ENCODE results near the gene ZBTB47.

ZBTB47 gene

DNA sequence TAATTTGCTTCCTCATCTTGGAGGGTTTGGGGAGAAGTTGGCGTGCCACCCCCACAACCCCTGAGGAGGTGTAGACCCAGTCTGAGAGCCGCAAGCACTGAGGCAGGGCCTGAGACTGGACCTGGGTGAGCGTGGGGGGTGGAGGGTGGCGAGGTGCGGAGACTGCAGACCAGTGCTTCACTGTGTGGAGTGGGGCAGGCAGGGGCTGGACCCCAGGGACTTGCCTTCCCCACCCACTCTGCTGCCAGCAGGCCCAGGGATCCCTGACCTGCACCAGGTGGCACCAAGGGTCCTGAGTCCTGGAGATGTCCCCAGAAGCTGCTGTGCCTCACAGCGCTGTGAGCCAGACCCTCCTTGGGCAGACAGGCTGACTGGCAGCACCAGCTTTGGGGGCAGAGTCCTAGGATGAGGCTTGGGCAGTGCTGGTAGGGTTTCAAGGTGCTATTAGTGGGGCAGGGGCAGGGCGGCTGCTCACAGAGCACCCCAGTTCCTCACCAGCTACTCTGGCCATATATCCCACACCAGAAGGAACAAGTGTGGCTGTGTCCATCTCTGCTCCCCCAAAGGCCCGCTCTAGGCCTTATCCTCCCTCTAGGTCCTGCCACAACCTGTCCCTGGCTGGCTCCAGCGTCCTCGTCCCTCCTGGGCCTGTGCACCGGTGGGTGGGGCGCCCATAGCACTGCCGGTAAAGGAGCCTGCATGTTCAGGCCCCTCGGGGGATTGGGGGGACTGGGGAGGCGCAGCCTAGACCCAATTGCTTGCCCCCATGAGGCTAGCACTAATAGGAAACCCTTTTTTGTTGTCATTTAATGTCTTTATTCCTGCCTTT is 11.8 kb downstream of the ZBTB47 start:
- Histone ChIP-seq H3K27me3 (ENCODE audit: control insufficient read depth in 2 of 2, insufficient read depth in 2 of 2, low read length in 2 of 2) (no peaks in the 10 kb centered on the region), H3K36me3 (ENCODE audit: control insufficient read depth in 2 of 2, insufficient read depth in 2 of 2, low read length in 2 of 2) (no peaks in the 10 kb centered on the region), H3K4me1 (ENCODE audit: control insufficient read depth in 2 of 2, insufficient read depth in 2 of 2, low read length in 2 of 2) (peaks cover 0 to 3% of the 10 kb centered on the region in 2 donors), H3K27ac (ENCODE audit: low read depth in 2 of 2, low read length in 2 of 2) (no peak overlapping the region), H3K4me3 (ENCODE audit: low read length in 2 of 2) (no peak overlapping the region), H3K9me3 (ENCODE audit: control insufficient read depth in 2 of 2, low read length in 2 of 2) (no peaks in the 10 kb centered on the region), H3K9ac (ENCODE audit: low read depth in 1 of 2, low read length in 2 of 2) (no peak overlapping the region)

DNA sequence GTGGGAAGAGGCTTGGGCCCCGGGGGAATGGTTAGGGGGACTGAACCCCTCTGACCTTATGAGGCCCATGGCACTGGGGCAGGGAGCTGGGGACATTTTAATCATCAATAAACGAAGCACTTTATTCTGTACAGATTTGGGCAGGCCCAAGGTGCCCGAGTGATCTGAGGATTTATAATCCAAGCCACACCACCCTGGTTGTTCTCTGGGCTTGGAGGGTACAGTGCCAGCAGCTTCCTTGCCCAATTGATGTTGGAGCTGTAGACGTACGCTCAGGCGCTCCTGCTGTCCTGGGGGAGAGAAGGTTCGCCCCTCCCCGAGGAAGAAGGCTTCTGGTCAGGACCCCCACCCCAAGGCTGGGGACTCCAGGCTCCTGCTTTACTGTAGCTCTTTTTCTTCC is 12.5 kb downstream of the ZBTB47 start:
- no peaks in the 10 kb centered on the region for H3K9me3 ChIP-seq (ENCODE audit: control insufficient read depth in 2 of 2, low read length in 2 of 2)
- H3K36me3 ChIP-seq (ENCODE audit: control insufficient read depth in 2 of 2, insufficient read depth in 2 of 2, low read length in 2 of 2) = no peaks in the 10 kb centered on the region
- peaks cover 0 to 3% of the 10 kb centered on the region in 2 donors for H3K4me1 ChIP-seq (ENCODE audit: control insufficient read depth in 2 of 2, insufficient read depth in 2 of 2, low read length in 2 of 2)
- H3K4me3 ChIP-seq (ENCODE audit: low read length in 2 of 2) = no peak overlapping the region
- no peak overlapping the region for H3K27ac ChIP-seq (ENCODE audit: low read depth in 2 of 2, low read length in 2 of 2)
- H3K27me3 ChIP-seq (ENCODE audit: control insufficient read depth in 2 of 2, insufficient read depth in 2 of 2, low read length in 2 of 2) = no peaks in the 10 kb centered on the region
- H3K9ac ChIP-seq (ENCODE audit: low read depth in 1 of 2, low read length in 2 of 2) = no peak overlapping the region

DNA sequence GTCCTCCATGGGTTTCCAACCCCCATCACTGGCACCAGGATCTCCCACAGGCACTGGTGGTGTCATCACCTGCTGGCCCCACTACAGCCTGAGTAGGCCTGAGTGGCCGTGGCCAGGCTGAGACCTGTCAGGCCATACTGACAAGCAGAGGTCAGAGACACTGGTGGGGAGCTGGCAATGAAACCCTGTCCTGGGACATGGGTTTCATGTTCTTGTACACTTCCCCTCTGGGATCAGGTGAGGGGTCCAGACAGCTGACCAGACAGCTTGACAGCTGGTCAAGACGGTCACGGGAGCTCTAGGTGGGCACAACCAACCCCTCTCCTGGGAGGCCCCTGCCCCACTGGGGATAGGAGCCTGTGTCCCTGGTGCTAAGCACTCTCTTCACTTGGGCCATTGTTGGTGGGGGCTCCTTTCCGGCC is 13.1 kb downstream of the ZBTB47 start:
- Histone ChIP-seq H3K9me3 (ENCODE audit: control insufficient read depth in 2 of 2, low read length in 2 of 2) (no peaks in the 10 kb centered on the region), H3K36me3 (ENCODE audit: control insufficient read depth in 2 of 2, insufficient read depth in 2 of 2, low read length in 2 of 2) (no peaks in the 10 kb centered on the region), H3K27me3 (ENCODE audit: control insufficient read depth in 2 of 2, insufficient read depth in 2 of 2, low read length in 2 of 2) (no peaks in the 10 kb centered on the region), H3K4me1 (ENCODE audit: control insufficient read depth in 2 of 2, insufficient read depth in 2 of 2, low read length in 2 of 2) (peaks cover 0 to 3% of the 10 kb centered on the region in 2 donors), H3K4me3 (ENCODE audit: low read length in 2 of 2) (no peak overlapping the region), H3K9ac (ENCODE audit: low read depth in 1 of 2, low read length in 2 of 2) (no peak overlapping the region), H3K27ac (ENCODE audit: low read depth in 2 of 2, low read length in 2 of 2) (no peak overlapping the region)

DNA sequence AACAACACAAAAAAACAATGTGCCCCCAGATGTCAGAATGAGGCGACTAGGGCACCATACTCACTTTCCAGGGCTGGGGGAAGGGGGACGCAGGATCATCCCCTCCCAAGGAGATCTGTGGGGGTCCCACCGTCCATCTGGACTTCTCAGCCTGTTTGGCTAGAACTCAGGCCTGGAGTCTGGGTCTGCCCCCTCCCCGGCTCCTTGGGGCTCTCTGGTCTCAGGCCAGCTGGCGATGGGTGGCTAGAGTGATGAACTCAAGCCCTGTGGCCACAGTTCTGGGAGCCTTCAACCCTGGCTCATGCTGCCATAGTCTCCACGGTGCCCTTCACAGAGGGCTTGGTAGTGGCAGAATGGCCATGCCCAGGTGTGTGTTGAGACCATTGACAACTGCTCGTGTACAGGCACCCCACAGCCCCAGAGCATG is 13.6 kb downstream of the ZBTB47 start:
- no peak overlapping the region for H3K9ac ChIP-seq (ENCODE audit: low read depth in 1 of 2, low read length in 2 of 2)
- H3K9me3 ChIP-seq (ENCODE audit: control insufficient read depth in 2 of 2, low read length in 2 of 2) = no peaks in the 10 kb centered on the region
- H3K4me1 ChIP-seq (ENCODE audit: control insufficient read depth in 2 of 2, insufficient read depth in 2 of 2, low read length in 2 of 2) = peaks cover 0 to 3% of the 10 kb centered on the region in 2 donors
- H3K36me3 ChIP-seq (ENCODE audit: control insufficient read depth in 2 of 2, insufficient read depth in 2 of 2, low read length in 2 of 2) = no peaks in the 10 kb centered on the region
- H3K27me3 ChIP-seq (ENCODE audit: control insufficient read depth in 2 of 2, insufficient read depth in 2 of 2, low read length in 2 of 2) = no peaks in the 10 kb centered on the region
- no peak overlapping the region for H3K4me3 ChIP-seq (ENCODE audit: low read length in 2 of 2)
- H3K27ac ChIP-seq (ENCODE audit: low read depth in 2 of 2, low read length in 2 of 2) = no peak overlapping the region

DNA sequence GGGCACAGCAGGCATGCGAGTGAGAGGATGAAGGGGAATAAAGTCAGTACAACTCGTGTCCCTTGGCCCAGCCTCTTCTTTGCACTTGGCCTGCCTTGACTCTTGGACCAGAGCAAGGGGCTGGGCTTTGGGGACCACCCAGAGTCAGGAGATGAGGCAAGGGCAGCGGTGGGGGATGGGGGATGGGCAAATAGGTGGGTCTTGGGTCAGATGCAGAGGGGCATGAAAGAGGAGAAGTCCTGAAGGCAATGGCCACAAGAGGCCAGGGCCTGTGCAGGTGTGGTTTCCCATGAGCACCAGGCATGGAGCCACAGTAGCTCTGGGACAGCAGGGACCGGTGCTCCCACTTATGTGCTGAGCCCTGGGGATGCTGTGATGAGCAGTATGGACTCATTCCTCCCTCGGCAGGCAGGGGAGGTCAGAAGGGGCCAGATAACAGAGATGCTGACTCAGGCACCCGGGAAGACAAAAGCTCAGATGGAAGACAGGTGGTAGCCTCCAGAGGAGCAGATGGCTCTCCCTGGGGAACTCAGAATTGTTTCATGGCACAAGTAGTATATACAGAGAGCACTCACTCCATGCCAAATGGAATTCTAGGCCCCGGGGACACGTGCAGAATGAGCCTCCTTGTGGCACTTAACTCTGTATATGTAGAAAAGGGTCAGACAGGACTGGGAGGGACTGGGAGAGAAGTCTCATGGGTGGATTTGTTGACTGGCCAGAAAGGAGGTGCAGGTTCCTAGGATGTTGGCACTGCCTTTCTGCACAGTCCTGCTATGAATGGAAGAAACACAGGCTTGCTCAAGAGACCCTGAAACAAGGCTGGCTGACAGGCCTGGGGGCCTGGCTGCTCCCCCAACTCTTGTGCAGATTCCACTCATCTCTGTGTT is 14.3 kb downstream of the ZBTB47 start:
- no peak overlapping the region for H3K27ac ChIP-seq (ENCODE audit: low read depth in 2 of 2, low read length in 2 of 2)
- H3K9ac ChIP-seq (ENCODE audit: low read depth in 1 of 2, low read length in 2 of 2) = no peak overlapping the region
- peaks cover 0 to 3% of the 10 kb centered on the region in 2 donors for H3K4me1 ChIP-seq (ENCODE audit: control insufficient read depth in 2 of 2, insufficient read depth in 2 of 2, low read length in 2 of 2)
- no peaks in the 10 kb centered on the region for H3K9me3 ChIP-seq (ENCODE audit: control insufficient read depth in 2 of 2, low read length in 2 of 2)
- no peaks in the 10 kb centered on the region for H3K36me3 ChIP-seq (ENCODE audit: control insufficient read depth in 2 of 2, insufficient read depth in 2 of 2, low read length in 2 of 2)
- no peak overlapping the region for H3K4me3 ChIP-seq (ENCODE audit: low read length in 2 of 2)
- no peaks in the 10 kb centered on the region for H3K27me3 ChIP-seq (ENCODE audit: control insufficient read depth in 2 of 2, insufficient read depth in 2 of 2, low read length in 2 of 2)

DNA sequence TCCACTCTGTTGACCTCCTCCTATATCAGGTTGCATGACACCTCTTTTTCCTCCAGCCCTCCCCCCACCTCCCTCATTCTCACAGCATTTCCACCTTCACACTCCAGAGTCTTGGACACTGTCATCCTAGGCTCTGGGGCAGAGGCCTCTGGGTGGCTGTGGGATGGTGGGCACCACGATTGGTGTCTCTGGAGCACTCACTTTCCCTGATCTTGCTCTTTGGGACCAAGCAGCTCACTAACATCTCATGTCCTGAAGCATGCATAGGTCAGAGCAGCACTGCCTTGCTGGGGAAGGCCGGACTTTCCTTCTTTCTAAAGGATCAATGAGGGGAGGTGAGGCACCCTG is 14.9 kb downstream of the ZBTB47 start:
- H3K4me3 ChIP-seq (ENCODE audit: low read length in 2 of 2) = no peak overlapping the region
- no peaks in the 10 kb centered on the region for H3K27me3 ChIP-seq (ENCODE audit: control insufficient read depth in 2 of 2, insufficient read depth in 2 of 2, low read length in 2 of 2)
- no peaks in the 10 kb centered on the region for H3K9me3 ChIP-seq (ENCODE audit: control insufficient read depth in 2 of 2, low read length in 2 of 2)
- H3K27ac ChIP-seq (ENCODE audit: low read depth in 2 of 2, low read length in 2 of 2) = no peak overlapping the region
- H3K9ac ChIP-seq (ENCODE audit: low read depth in 1 of 2, low read length in 2 of 2) = no peak overlapping the region
- no peaks in the 10 kb centered on the region for H3K36me3 ChIP-seq (ENCODE audit: control insufficient read depth in 2 of 2, insufficient read depth in 2 of 2, low read length in 2 of 2)
- H3K4me1 ChIP-seq (ENCODE audit: control insufficient read depth in 2 of 2, insufficient read depth in 2 of 2, low read length in 2 of 2) = peaks cover 0 to 3% of the 10 kb centered on the region in 2 donors

DNA sequence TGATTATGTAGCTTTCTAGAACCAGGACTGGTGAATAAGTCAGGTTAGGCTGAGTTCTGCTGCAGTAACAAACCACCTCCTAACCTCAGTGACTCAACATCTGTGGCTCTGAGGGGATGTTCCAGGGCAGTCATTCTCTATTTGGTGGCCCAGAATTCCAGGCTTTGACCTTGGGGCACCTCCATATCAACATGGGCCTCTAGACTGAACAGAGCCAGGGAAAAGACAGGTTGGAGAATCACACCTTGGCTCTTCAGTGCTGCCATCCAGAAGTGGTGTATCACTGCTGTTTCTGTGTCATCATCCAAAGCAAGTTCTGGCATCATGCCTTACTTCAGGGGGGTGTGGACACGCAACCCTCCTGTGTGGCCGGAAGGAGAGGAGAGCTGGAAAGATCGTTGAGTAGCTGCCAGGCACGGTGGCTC is 15.3 kb downstream of the ZBTB47 start:
- no peaks in the 10 kb centered on the region for H3K9me3 ChIP-seq (ENCODE audit: control insufficient read depth in 2 of 2, low read length in 2 of 2)
- H3K4me3 ChIP-seq (ENCODE audit: low read length in 2 of 2) = no peak overlapping the region

DNA sequence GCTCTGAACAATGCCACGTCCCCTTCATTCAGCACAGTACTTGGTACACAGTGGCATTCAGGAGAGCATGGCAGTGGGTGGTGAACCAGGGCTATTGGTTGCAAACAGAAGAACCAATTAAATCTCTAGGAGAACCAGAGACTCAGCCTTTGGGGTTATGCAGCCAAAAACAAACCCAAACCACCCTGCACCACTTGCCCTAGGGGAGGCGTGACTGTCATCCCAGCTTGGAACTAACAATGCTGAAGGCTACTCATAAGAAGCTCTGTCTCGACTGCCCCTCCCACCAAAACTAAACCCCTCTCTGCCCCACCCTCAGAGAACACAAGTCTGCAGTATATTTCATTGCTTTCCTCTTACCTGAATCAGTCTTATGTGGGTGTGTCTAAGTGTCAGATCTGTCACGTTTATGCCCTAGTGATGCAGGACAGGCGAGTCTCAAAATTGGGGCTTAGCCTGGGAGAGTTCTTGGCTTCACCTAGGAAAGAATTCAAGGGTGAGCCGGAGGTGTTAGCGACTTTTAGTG is 16.6 kb downstream of the ZBTB47 start:
- Histone ChIP-seq H3K36me3 (ENCODE audit: control insufficient read depth in 2 of 2, insufficient read depth in 2 of 2, low read length in 2 of 2) (no peaks in the 10 kb centered on the region), H3K4me3 (ENCODE audit: low read length in 2 of 2) (no peak overlapping the region), H3K27me3 (ENCODE audit: control insufficient read depth in 2 of 2, insufficient read depth in 2 of 2, low read length in 2 of 2) (no peaks in the 10 kb centered on the region), H3K9me3 (ENCODE audit: control insufficient read depth in 2 of 2, low read length in 2 of 2) (no peaks in the 10 kb centered on the region), H3K27ac (ENCODE audit: low read depth in 2 of 2, low read length in 2 of 2) (no peak overlapping the region), H3K4me1 (ENCODE audit: control insufficient read depth in 2 of 2, insufficient read depth in 2 of 2, low read length in 2 of 2) (peaks cover 0 to 3% of the 10 kb centered on the region in 2 donors), H3K9ac (ENCODE audit: low read depth in 1 of 2, low read length in 2 of 2) (no peak overlapping the region)

More for the DNA sequence above, 15.3 kb downstream of the ZBTB47 start:
- no peak overlapping the region for H3K27ac ChIP-seq (ENCODE audit: low read depth in 2 of 2, low read length in 2 of 2)
- no peaks in the 10 kb centered on the region for H3K36me3 ChIP-seq (ENCODE audit: control insufficient read depth in 2 of 2, insufficient read depth in 2 of 2, low read length in 2 of 2)
- H3K27me3 ChIP-seq (ENCODE audit: control insufficient read depth in 2 of 2, insufficient read depth in 2 of 2, low read length in 2 of 2) = no peaks in the 10 kb centered on the region
- H3K4me1 ChIP-seq (ENCODE audit: control insufficient read depth in 2 of 2, insufficient read depth in 2 of 2, low read length in 2 of 2) = peaks cover 0 to 3% of the 10 kb centered on the region in 2 donors
- no peak overlapping the region for H3K9ac ChIP-seq (ENCODE audit: low read depth in 1 of 2, low read length in 2 of 2)

DNA sequence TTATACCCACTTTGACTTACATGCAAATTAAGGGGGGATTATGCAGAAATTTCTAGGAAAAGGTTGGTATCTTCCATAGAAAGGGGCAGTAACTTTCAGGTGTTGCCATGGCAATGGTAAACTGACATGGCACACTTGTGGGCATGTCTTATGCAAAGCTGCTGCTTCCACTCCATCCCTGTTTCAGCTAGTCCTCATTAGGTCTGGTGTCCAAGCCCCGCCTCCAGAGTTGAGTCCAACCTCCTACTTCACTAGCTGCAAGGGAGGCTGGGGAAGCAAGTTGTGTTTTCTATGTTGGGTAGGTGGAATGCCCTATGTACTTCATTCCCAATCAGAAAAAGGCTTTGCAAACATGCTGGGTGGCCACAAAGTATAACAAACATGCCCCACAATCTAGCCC is 17.2 kb downstream of the ZBTB47 start:
- Histone ChIP-seq H3K27ac (ENCODE audit: low read depth in 2 of 2, low read length in 2 of 2) (no peak overlapping the region), H3K27me3 (ENCODE audit: control insufficient read depth in 2 of 2, insufficient read depth in 2 of 2, low read length in 2 of 2) (no peaks in the 10 kb centered on the region), H3K36me3 (ENCODE audit: control insufficient read depth in 2 of 2, insufficient read depth in 2 of 2, low read length in 2 of 2) (no peaks in the 10 kb centered on the region), H3K4me1 (ENCODE audit: control insufficient read depth in 2 of 2, insufficient read depth in 2 of 2, low read length in 2 of 2) (peaks cover 0 to 3% of the 10 kb centered on the region in 2 donors), H3K9me3 (ENCODE audit: control insufficient read depth in 2 of 2, low read length in 2 of 2) (no peaks in the 10 kb centered on the region), H3K4me3 (ENCODE audit: low read length in 2 of 2) (no peak overlapping the region), H3K9ac (ENCODE audit: low read depth in 1 of 2, low read length in 2 of 2) (no peak overlapping the region)

DNA sequence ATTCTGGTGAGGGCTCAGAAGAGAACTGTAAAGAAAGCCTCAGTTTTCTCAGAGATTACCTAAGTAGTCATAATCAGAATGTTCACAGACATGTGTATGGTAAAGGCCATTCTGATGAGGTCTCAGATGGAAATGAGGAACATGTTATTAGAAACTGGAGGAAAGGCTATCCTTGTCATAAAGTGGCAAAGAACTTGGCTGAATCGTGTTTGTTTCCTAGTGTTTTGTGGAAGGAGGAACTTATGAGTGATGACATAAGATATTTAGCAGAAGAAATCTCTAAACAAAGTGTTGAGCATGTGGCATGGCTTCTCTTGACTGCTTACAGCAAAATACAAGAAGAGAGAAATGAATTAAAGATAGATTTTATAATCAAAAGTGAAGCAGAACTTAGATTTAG is 19.0 kb downstream of the ZBTB47 start:
- H3K9ac ChIP-seq (ENCODE audit: low read depth in 1 of 2, low read length in 2 of 2) = no peak overlapping the region
- no peaks in the 10 kb centered on the region for H3K9me3 ChIP-seq (ENCODE audit: control insufficient read depth in 2 of 2, low read length in 2 of 2)
- no peak overlapping the region for H3K27ac ChIP-seq (ENCODE audit: low read depth in 2 of 2, low read length in 2 of 2)
- H3K4me3 ChIP-seq (ENCODE audit: low read length in 2 of 2) = no peak overlapping the region
- H3K4me1 ChIP-seq (ENCODE audit: control insufficient read depth in 2 of 2, insufficient read depth in 2 of 2, low read length in 2 of 2) = no peaks in the 10 kb centered on the region
- H3K27me3 ChIP-seq (ENCODE audit: control insufficient read depth in 2 of 2, insufficient read depth in 2 of 2, low read length in 2 of 2) = no peaks in the 10 kb centered on the region
- H3K36me3 ChIP-seq (ENCODE audit: control insufficient read depth in 2 of 2, insufficient read depth in 2 of 2, low read length in 2 of 2) = no peaks in the 10 kb centered on the region

Data from mucosa of rectum (tissue), 2 donors.